DOHH2 (cell line): ENCODE measurements around the gene SERPINB13.

Experiments used
- H3F3A ChIP-seq: fragments of 200-600 bp; sonication (generic), shearing (Covaris generic); 2 replicates; pipeline ENCODE4 v1.6.0; 2016; ENCODE audit warnings: antibody characterized with exemption, mild to moderate bottlenecking; ENCODE audit not compliant: control insufficient read depth, insufficient read depth
- H3K27ac ChIP-seq: fragments of 200-600 bp; sonication (generic); 2 replicates; pipeline ENCODE4 v1.5.1; 2014; ENCODE audit warnings: low read depth, mild to moderate bottlenecking, low read length, moderate library complexity
- H3K27me3 ChIP-seq: fragments of 200-600 bp; sonication (generic); 2 replicates; pipeline ENCODE4 v1.6.1; 2014; ENCODE audit warnings: mild to moderate bottlenecking, low read length, mixed read lengths; ENCODE audit not compliant: control insufficient read depth
- H3K36me3 ChIP-seq: fragments of 200-600 bp; sonication (generic); 2 replicates; pipeline ENCODE4 v1.6.1; 2014; ENCODE audit warnings: mild to moderate bottlenecking, low read length, moderate library complexity, mixed read lengths; ENCODE audit not compliant: control insufficient read depth
- H3K4me1 ChIP-seq: fragments of 200-600 bp; sonication (generic); 2 replicates; pipeline ENCODE4 v1.6.1; 2014; ENCODE audit warnings: mild to moderate bottlenecking, low read length, mixed read lengths; ENCODE audit not compliant: control insufficient read depth
- H3K4me2 ChIP-seq: fragments of 200-600 bp; sonication (generic); 2 replicates; pipeline ENCODE4 v1.6.0; 2014; ENCODE audit warnings: mild to moderate bottlenecking, low read length, moderate library complexity
- H3K4me3 ChIP-seq: fragments of 200-600 bp; sonication (generic); 2 replicates; pipeline ENCODE4 v1.5.1; 2014; ENCODE audit warnings: mild to moderate bottlenecking, low read length, mixed read lengths
- H3K79me2 ChIP-seq: fragments of 200-600 bp; sonication (generic); 2 replicates; pipeline ENCODE4 v1.6.1; 2014; ENCODE audit warnings: mild to moderate bottlenecking, low read length, mixed read lengths; ENCODE audit not compliant: control insufficient read depth
- H3K9me2 ChIP-seq: fragments of 200-600 bp; sonication (generic); replicated peaks from 2 replicates; pipeline ENCODE4 v1.6.1; 2014; ENCODE audit warnings: mild to moderate bottlenecking, low read length, mixed read lengths; ENCODE audit not compliant: control insufficient read depth
- H3K9me3 ChIP-seq: fragments of 200-600 bp; sonication (generic); 2 replicates; pipeline ENCODE4 v1.6.1; 2014; ENCODE audit warnings: antibody characterized with exemption, low read length, mixed read lengths; ENCODE audit not compliant: control insufficient read depth, insufficient read depth
- H4K20me1 ChIP-seq: fragments of 200-600 bp; sonication (generic); 2 replicates; pipeline ENCODE4 v1.6.0; 2014; ENCODE audit warnings: low read depth, mild to moderate bottlenecking, antibody characterized with exemption, low read length, moderate library complexity; ENCODE audit not compliant: control insufficient read depth, insufficient read depth
- CTCF ChIP-seq: fragments of 200-600 bp; sonication (generic); IDR thresholded peaks from one replicate; pipeline ENCODE4 v1.5.1; 2014; ENCODE audit warnings: antibody characterized with exemption, mild to moderate bottlenecking, low read depth, low read length; ENCODE audit not compliant: poor library complexity, severe bottlenecking
- EZH2phosphoT487 ChIP-seq: fragments of 200-600 bp; sonication (generic); IDR thresholded peaks from 2 replicates; pipeline ENCODE4 v1.6.1; 2017; ENCODE audit warnings: borderline replicate concordance, mild to moderate bottlenecking, antibody characterized with exemption, low read length, moderate library complexity, mixed read lengths

SERPINB13 gene

DNA sequence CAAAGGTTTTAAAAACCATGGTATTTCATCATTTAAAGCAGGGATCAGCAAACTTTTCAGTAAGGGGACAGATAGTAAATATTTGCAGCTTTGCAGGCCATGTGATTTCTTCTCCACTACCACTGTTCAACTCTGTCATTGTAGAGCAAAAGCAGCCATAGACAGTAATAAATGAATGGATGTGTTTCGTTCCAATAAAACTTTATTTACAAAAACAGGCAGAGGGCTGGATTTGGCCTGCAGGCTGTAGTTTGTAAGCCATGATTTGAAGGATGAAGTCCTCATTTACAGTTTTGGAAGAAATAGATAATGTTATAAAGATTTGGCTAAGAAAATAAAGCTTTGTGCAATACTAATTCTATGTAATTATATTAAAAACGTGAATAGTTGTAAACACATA is 43.1 kb upstream of the SERPINB13 start:
- Histone ChIP-seq H3K36me3 (no peaks in the 10 kb centered on the region), H3K4me1 (no peaks in the 10 kb centered on the region), H3K27me3 (peaks cover 8% of the 10 kb centered on the region), H3F3A (no peaks in the 10 kb centered on the region), H3K4me3 (no peak overlapping the region), H3K9me2 (no peaks in the 10 kb centered on the region), H4K20me1 (no peaks in the 10 kb centered on the region), H3K27ac (no peak overlapping the region), H3K4me2 (no peak overlapping the region), H3K9me3 (no peaks in the 10 kb centered on the region), H3K79me2 (no peaks in the 10 kb centered on the region)
- TF ChIP-seq CTCF (no peak), EZH2phosphoT487 (no peak)

- no peaks in the 10 kb centered on the region for H3K79me2 ChIP-seq
- H3K4me3 ChIP-seq, result no peak overlapping the region
- H3K27ac ChIP-seq, result no peak overlapping the region
- H3K27me3 ChIP-seq, result peaks cover 8% of the 10 kb centered on the region
- no peaks in the 10 kb centered on the region for H3F3A ChIP-seq
- H3K36me3 ChIP-seq, result no peaks in the 10 kb centered on the region
- no peaks in the 10 kb centered on the region for H3K9me2 ChIP-seq
- no peaks in the 10 kb centered on the region for H4K20me1 ChIP-seq
- no peaks in the 10 kb centered on the region for H3K9me3 ChIP-seq
- no peak overlapping the region for H3K4me2 ChIP-seq
- H3K4me1 ChIP-seq, result no peaks in the 10 kb centered on the region
- TF ChIP-seq CTCF, result no peak
- no peak for TF ChIP-seq EZH2phosphoT487
Measured at GRCh38 chr18:63545000-63545399, 42.1 kb upstream of the SERPINB13 start.

DNA sequence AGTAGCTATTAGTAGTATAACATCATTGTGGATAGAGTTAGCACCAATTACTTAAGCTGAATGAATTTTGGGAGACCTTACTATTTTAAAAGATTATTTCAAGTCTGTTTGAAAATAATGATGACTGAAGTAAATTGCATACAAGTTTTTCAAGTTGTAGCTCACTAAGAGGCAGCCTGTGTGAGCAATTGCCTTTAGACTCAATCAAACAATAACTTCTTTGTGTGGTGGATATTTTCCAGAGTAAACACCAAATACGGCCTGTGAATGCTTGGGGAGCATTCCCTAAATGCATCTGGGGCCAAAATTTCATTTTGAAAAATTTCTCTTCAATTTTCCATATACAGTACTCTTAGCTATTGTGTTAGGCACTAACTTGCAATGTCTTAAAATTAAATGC is 37.1 kb upstream of the SERPINB13 start:
- H3F3A ChIP-seq, result no peaks in the 10 kb centered on the region
- peaks cover 15% of the 10 kb centered on the region for H3K27me3 ChIP-seq
- no peaks in the 10 kb centered on the region for H4K20me1 ChIP-seq
- no peaks in the 10 kb centered on the region for H3K4me1 ChIP-seq
- no peaks in the 10 kb centered on the region for H3K36me3 ChIP-seq
- no peaks in the 10 kb centered on the region for H3K9me3 ChIP-seq
- H3K9me2 ChIP-seq, result no peaks in the 10 kb centered on the region
- no peaks in the 10 kb centered on the region for H3K79me2 ChIP-seq
- H3K4me3 ChIP-seq, result no peak overlapping the region
- TF ChIP-seq CTCF (no peak), EZH2phosphoT487 (no peak)
- no peak overlapping the region for H3K27ac ChIP-seq
- H3K4me2 ChIP-seq, result no peak overlapping the region

DNA sequence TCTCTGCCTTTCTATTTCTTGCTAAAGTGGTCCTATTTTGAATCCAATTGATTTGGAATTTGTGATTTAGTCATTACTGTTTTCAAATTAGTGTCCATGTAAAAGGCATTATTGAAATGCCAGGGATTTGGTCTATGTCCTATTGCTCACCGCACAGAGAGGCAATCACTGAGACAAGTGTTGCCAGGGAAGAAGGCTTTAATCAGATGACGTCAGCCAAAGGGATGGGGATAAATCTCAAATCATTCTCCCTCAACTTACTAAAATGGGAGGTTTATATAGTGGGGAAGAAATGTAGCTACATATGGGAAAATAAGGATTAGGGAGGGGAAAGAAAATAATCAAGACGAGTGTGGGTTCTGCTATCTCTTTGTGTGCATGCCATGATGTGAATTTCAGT is 35.4 kb upstream of the SERPINB13 start:
- TF ChIP-seq EZH2phosphoT487, result no peak
- no peak for TF ChIP-seq CTCF
- Histone ChIP-seq H4K20me1 (no peaks in the 10 kb centered on the region), H3K27ac (no peak overlapping the region), H3K9me2 (no peaks in the 10 kb centered on the region), H3K79me2 (no peaks in the 10 kb centered on the region), H3K27me3 (peaks cover 9% of the 10 kb centered on the region), H3K36me3 (no peaks in the 10 kb centered on the region), H3K4me1 (no peaks in the 10 kb centered on the region), H3K4me3 (no peak overlapping the region), H3F3A (no peaks in the 10 kb centered on the region), H3K9me3 (no peaks in the 10 kb centered on the region), H3K4me2 (no peak overlapping the region)
